K562 (cell line): ENCODE results near the gene TMEM185B. TPM values are rescaled to one million over a fixed set of nuclear protein-coding genes. Genes with fewer than 3 reads are reported as not detected.

Source experiments
- CBFA2T3 ChIP-seq: fragments of 450-650 bp; IDR thresholded peaks from 2 replicates; pipeline ENCODE4 v1.6.1; 2017
- CTCF ChIP-seq, 3 experiments: IDR thresholded peaks in 2 of 3; conservative IDR thresholded peaks in 1 of 3; 2 replicates each; pipeline ENCODE4 v1.5.1; 2011 to 2012; ENCODE audit warnings: low read length in 3 of 3, mild to moderate bottlenecking in 3 of 3, control low read depth in 2 of 3, improper control_type of control experiment in 1 of 3, inconsistent platforms in 1 of 3, low read depth in 1 of 3, mixed read lengths in 1 of 3, moderate library complexity in 1 of 3; ENCODE audit not compliant: insufficient read depth in 2 of 3
- ETV1 ChIP-seq: fragments of 450-650 bp; conservative IDR thresholded peaks from 2 replicates; pipeline ENCODE4 v1.6.1; 2016; ENCODE audit warnings: missing genetic modification characterization, control low read depth, low read depth, missing compliant biosample characterization
- FOXM1 ChIP-seq, 2 experiments: fragments of 450-650 bp in 1 of 2; sonication (generic) in 1 of 2; formaldehyde crosslinking in 1 of 2; IDR thresholded peaks; 2 replicates each; pipeline versions ENCODE4 v1.6.1 to v1.9.0; 2017 to 2022; ENCODE audit warnings: low read depth in 2 of 2, mild to moderate bottlenecking in 2 of 2, missing genetic modification reagents in 1 of 2, moderate library complexity in 1 of 2
- HMGN3 ChIP-seq: IDR thresholded peaks from 2 replicates; pipeline ENCODE4 v1.6.1; 2011; ENCODE audit warnings: borderline replicate concordance, low read depth, mild to moderate bottlenecking, mixed read lengths, low read length; ENCODE audit not compliant: insufficient read length; ENCODE audit errors: extremely low read depth
- ID3 ChIP-seq, 2 experiments: fragments of 250-450 bp in 1 of 2; fragments of 450-650 bp in 1 of 2; sonication (Bioruptor Pico) in 1 of 2; IDR thresholded peaks; 2 replicates each; pipeline versions ENCODE4 v1.6.1 to v1.8.0; 2016 to 2021; ENCODE audit warnings: mild to moderate bottlenecking in 2 of 2, moderate library complexity in 2 of 2, missing compliant biosample characterization in 1 of 2, missing genetic modification characterization in 1 of 2
- JUNB ChIP-seq: fragments of 450-650 bp; formaldehyde crosslinking; conservative IDR thresholded peaks from 2 replicates; pipeline ENCODE4 v1.4.0; 2020; ENCODE audit warnings: mild to moderate bottlenecking
- MAFK ChIP-seq: IDR thresholded peaks from 2 replicates; pipeline ENCODE4 v1.6.1; 2011; ENCODE audit warnings: low read length, improper control_type of control experiment
- MAX ChIP-seq: sonication (generic); formaldehyde crosslinking; IDR thresholded peaks from 2 replicates; pipeline ENCODE4 v1.9.0; 2022; ENCODE audit warnings: mild to moderate bottlenecking, missing genetic modification reagents
- MTA3 ChIP-seq: fragments of 450-650 bp; formaldehyde crosslinking; IDR thresholded peaks from 2 replicates; pipeline ENCODE4 v1.6.1; 2017; ENCODE audit warnings: mild to moderate bottlenecking, borderline replicate concordance
- RB1 ChIP-seq: fragments of 450-650 bp; IDR thresholded peaks from 2 replicates; pipeline ENCODE4 v1.6.1; 2017; ENCODE audit warnings: low read depth, mild to moderate bottlenecking
- RBM39 ChIP-seq: fragments of 200-400 bp; formaldehyde crosslinking; optimal IDR thresholded peaks from 2 replicates; pipeline ENCODE3; 2018; ENCODE audit warnings: low read depth, low read length
- RREB1 ChIP-seq: fragments of 250-450 bp; sonication (Bioruptor Pico); IDR thresholded peaks from 2 replicates; pipeline ENCODE4 v1.4.0; 2020
- SUPT5H ChIP-seq: fragments of 450-650 bp; IDR thresholded peaks from 2 replicates; pipeline ENCODE4 v1.6.1; 2016
- TAF7 ChIP-seq: fragments of 450-650 bp; IDR thresholded peaks from 2 replicates; pipeline ENCODE4 v1.6.1; 2016; ENCODE audit warnings: missing genetic modification characterization, missing compliant biosample characterization
- ZNF184 ChIP-seq: sonication (generic); formaldehyde crosslinking; IDR thresholded peaks from 2 replicates; pipeline ENCODE4 v1.5.0; 2020; ENCODE audit warnings: missing genetic modification reagents
- ZNF347 ChIP-seq: fragments of 450-650 bp; formaldehyde crosslinking; IDR thresholded peaks from 2 replicates; pipeline ENCODE4 v1.4.0; 2020; ENCODE audit warnings: low read depth, mild to moderate bottlenecking, moderate library complexity
- ZNF644 ChIP-seq: fragments of 200-800 bp; sonication (Bioruptor generic); IDR thresholded peaks from 2 replicates; pipeline ENCODE4 v1.6.1; 2016; ENCODE audit warnings: low read depth, missing genetic modification characterization, missing compliant biosample characterization
- ZNF699 ChIP-seq: fragments of 250-450 bp; sonication (Bioruptor Pico); IDR thresholded peaks from 2 replicates; pipeline ENCODE4 v1.8.0; 2021; ENCODE audit warnings: mild to moderate bottlenecking, moderate library complexity; ENCODE audit not compliant: insufficient replicate concordance
- polyA plus RNA-seq, 8 experiments: library from polyadenylated mRNA; depleted of rRNA in 4 of 8; stranded (reverse) in 5 of 8; unstranded in 3 of 8; fragments of >200 nt; fragmentation: Nextera tagmentation in 2 of 8; fragmentation: Illumina TruSeq in 1 of 8; extraction: Ambion mirVana in 2 of 8; extraction: Trizol in 1 of 8; gene quantifications; 2 replicates each; pipeline versions ENCODE4 v1.2.1 to v1.2.3, GENCODE V29; 2011 to 2014; ENCODE audit warnings: inconsistent platforms in 1 of 8, missing spikeins in 1 of 8
- total RNA-seq, 7 experiments: library from RNA; depleted of rRNA in 6 of 7; stranded (reverse); fragments of >200 nt in 6 of 7; fragmentation: Illumina TruSeq in 2 of 7; extraction: Trizol in 2 of 7; gene quantifications; 2 replicates each; pipeline versions ENCODE4 v1.2.1 to v1.2.3, GENCODE V29; 2011 to 2021; ENCODE audit warnings: low replicate concordance in 1 of 7

Gene TMEM185B
- total and polyA plus RNA-seq, 9 of the 15 experiments (the other 6 are each of a cell fraction or from before 2014, with no cell fraction given), result 2.9 to 28.2 (median 11.5) TPM

- TF ChIP-seq ZNF184 (CRISPR knock-in tag), result no peak
- no peak for TF ChIP-seq ZNF347
- TF ChIP-seq MAFK, result no peak
- TF ChIP-seq JUNB (CRISPR knock-in tag), result no peak
- no peak for TF ChIP-seq MTA3
- TF ChIP-seq CBFA2T3, result no peak
- TF ChIP-seq FOXM1 (IDR thresholded peaks at IDR 0.05; ENCODE audit: low read depth), result no peak
- no peak for TF ChIP-seq FOXM1 (CRISPR knock-in tag; IDR thresholded peaks at IDR 0.05; ENCODE audit: low read depth)
- TF ChIP-seq ID3 (CRISPR knock-in tag; IDR thresholded peaks at IDR 0.05), result no peak
- peak; percentile 65; the same call in 1 of the 2 replicates for TF ChIP-seq ID3 (tag; IDR thresholded peaks at IDR 0.05)
- no peak for TF ChIP-seq ZNF699 (CRISPR knock-in tag)
- no peak for TF ChIP-seq CTCF (IDR thresholded peaks at IDR 0.05 in 2 of 3, conservative IDR thresholded peaks at IDR 0.05 in 1 of 3; ENCODE audit: insufficient read depth in 2 of 3, low read depth in 1 of 3, low read length in 3 of 3)
- no peak; the same call in 1 of the 2 replicates for TF ChIP-seq ETV1
- TF ChIP-seq RREB1 (CRISPR knock-in tag), result 0 out of 2 replicates have a peak, but pooled peaks have one; percentile 64
- peak; percentile 77 for TF ChIP-seq HMGN3
- peak; percentile 70 for TF ChIP-seq SUPT5H
- TF ChIP-seq ZNF644 (tag), result no peak
- peak; percentile 61; the same call in 1 of the 2 replicates for TF ChIP-seq TAF7 (tag)
- peak; percentile 22; the same call in 1 of the 2 replicates for TF ChIP-seq RB1
- TF ChIP-seq MAX (CRISPR knock-in tag), result no peak
- no peak for TF ChIP-seq RBM39
Measured at GRCh38 chr2:120252225-120253020, 29.2 kb upstream of the TMEM185B start, which contains the start of gene RALB (continued).
